DOHH2 (cell line): Measurements from ENCODE around the gene RASGRF1.

Experiments
- H3F3A ChIP-seq: fragments of 200-600 bp; sonication (generic), shearing (Covaris generic); 2 replicates; pipeline ENCODE4 v1.6.0; 2016; ENCODE audit warnings: antibody characterized with exemption, mild to moderate bottlenecking; ENCODE audit not compliant: control insufficient read depth, insufficient read depth
- H3K27ac ChIP-seq: fragments of 200-600 bp; sonication (generic); 2 replicates; pipeline ENCODE4 v1.5.1; 2014; ENCODE audit warnings: low read depth, mild to moderate bottlenecking, low read length, moderate library complexity
- H3K27me3 ChIP-seq: fragments of 200-600 bp; sonication (generic); 2 replicates; pipeline ENCODE4 v1.6.1; 2014; ENCODE audit warnings: mild to moderate bottlenecking, low read length, mixed read lengths; ENCODE audit not compliant: control insufficient read depth
- H3K36me3 ChIP-seq: fragments of 200-600 bp; sonication (generic); 2 replicates; pipeline ENCODE4 v1.6.1; 2014; ENCODE audit warnings: mild to moderate bottlenecking, low read length, moderate library complexity, mixed read lengths; ENCODE audit not compliant: control insufficient read depth
- H3K4me1 ChIP-seq: fragments of 200-600 bp; sonication (generic); 2 replicates; pipeline ENCODE4 v1.6.1; 2014; ENCODE audit warnings: mild to moderate bottlenecking, low read length, mixed read lengths; ENCODE audit not compliant: control insufficient read depth
- H3K4me2 ChIP-seq: fragments of 200-600 bp; sonication (generic); 2 replicates; pipeline ENCODE4 v1.6.0; 2014; ENCODE audit warnings: mild to moderate bottlenecking, low read length, moderate library complexity
- H3K4me3 ChIP-seq: fragments of 200-600 bp; sonication (generic); 2 replicates; pipeline ENCODE4 v1.5.1; 2014; ENCODE audit warnings: mild to moderate bottlenecking, low read length, mixed read lengths
- H3K79me2 ChIP-seq: fragments of 200-600 bp; sonication (generic); 2 replicates; pipeline ENCODE4 v1.6.1; 2014; ENCODE audit warnings: mild to moderate bottlenecking, low read length, mixed read lengths; ENCODE audit not compliant: control insufficient read depth
- H3K9me2 ChIP-seq: fragments of 200-600 bp; sonication (generic); replicated peaks from 2 replicates; pipeline ENCODE4 v1.6.1; 2014; ENCODE audit warnings: mild to moderate bottlenecking, low read length, mixed read lengths; ENCODE audit not compliant: control insufficient read depth
- H3K9me3 ChIP-seq: fragments of 200-600 bp; sonication (generic); 2 replicates; pipeline ENCODE4 v1.6.1; 2014; ENCODE audit warnings: antibody characterized with exemption, low read length, mixed read lengths; ENCODE audit not compliant: control insufficient read depth, insufficient read depth
- H4K20me1 ChIP-seq: fragments of 200-600 bp; sonication (generic); 2 replicates; pipeline ENCODE4 v1.6.0; 2014; ENCODE audit warnings: low read depth, mild to moderate bottlenecking, antibody characterized with exemption, low read length, moderate library complexity; ENCODE audit not compliant: control insufficient read depth, insufficient read depth
- EZH2phosphoT487 ChIP-seq: fragments of 200-600 bp; sonication (generic); IDR thresholded peaks from 2 replicates; pipeline ENCODE4 v1.6.1; 2017; ENCODE audit warnings: borderline replicate concordance, mild to moderate bottlenecking, antibody characterized with exemption, low read length, moderate library complexity, mixed read lengths
- TF ChIP-seq, protein P1 (sequence below): fragments of 200-600 bp; sonication (generic); IDR thresholded peaks from one replicate; pipeline ENCODE4 v1.5.1; 2014; ENCODE audit warnings: antibody characterized with exemption, mild to moderate bottlenecking, low read depth, low read length; ENCODE audit not compliant: poor library complexity, severe bottlenecking

RASGRF1 gene

GRCh38 chr15:78947506-78947905 lies 143.1 kb downstream of the RASGRF1 start:
- peaks cover 5% of the 10 kb centered on the region for H3F3A ChIP-seq
- TF ChIP-seq, protein P1, sequence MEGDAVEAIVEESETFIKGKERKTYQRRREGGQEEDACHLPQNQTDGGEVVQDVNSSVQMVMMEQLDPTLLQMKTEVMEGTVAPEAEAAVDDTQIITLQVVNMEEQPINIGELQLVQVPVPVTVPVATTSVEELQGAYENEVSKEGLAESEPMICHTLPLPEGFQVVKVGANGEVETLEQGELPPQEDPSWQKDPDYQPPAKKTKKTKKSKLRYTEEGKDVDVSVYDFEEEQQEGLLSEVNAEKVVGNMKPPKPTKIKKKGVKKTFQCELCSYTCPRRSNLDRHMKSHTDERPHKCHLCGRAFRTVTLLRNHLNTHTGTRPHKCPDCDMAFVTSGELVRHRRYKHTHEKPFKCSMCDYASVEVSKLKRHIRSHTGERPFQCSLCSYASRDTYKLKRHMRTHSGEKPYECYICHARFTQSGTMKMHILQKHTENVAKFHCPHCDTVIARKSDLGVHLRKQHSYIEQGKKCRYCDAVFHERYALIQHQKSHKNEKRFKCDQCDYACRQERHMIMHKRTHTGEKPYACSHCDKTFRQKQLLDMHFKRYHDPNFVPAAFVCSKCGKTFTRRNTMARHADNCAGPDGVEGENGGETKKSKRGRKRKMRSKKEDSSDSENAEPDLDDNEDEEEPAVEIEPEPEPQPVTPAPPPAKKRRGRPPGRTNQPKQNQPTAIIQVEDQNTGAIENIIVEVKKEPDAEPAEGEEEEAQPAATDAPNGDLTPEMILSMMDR: no peak
- TF ChIP-seq EZH2phosphoT487: no peak
- no peaks in the 10 kb centered on the region for H3K9me3 ChIP-seq
- H4K20me1 ChIP-seq: no peaks in the 10 kb centered on the region
- H3K4me1 ChIP-seq: peaks cover 31% of the 10 kb centered on the region
- H3K36me3 ChIP-seq: peaks cover 23% of the 10 kb centered on the region
- H3K79me2 ChIP-seq: peaks cover 25% of the 10 kb centered on the region
- H3K4me3 ChIP-seq: no peak overlapping the region
- no peak overlapping the region for H3K27ac ChIP-seq
- H3K27me3 ChIP-seq: no peaks in the 10 kb centered on the region; the same call in 1 of the 2 replicates
- H3K9me2 ChIP-seq: no peaks in the 10 kb centered on the region
- H3K4me2 ChIP-seq: no peak overlapping the region

DNA sequence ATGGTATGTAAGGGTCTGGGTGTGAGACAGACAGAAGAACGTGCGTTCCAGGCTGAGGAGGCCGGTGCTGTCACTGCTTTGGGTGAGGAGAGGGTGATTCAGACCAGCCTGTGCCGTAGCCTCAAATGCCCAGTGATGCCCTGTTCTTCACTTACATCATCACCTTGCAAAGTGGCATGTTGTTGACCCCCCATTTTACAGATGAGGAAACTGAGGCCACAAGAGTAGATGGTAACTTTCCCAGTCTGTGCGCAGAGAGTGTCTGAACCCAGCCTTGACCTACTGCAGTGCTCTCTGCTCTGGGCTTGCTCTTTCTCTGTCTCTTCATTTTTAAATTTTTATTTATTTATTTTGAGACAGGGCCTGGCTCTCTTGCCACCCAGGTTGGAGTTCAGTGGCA lies 144.1 kb downstream of the RASGRF1 start:
- peaks cover 27% of the 10 kb centered on the region for H3K36me3 ChIP-seq
- no peaks in the 10 kb centered on the region for H3K9me3 ChIP-seq
- no peaks in the 10 kb centered on the region for H4K20me1 ChIP-seq
- H3K4me3 ChIP-seq: no peak overlapping the region
- peaks cover 33% of the 10 kb centered on the region for H3K4me1 ChIP-seq
- no peaks in the 10 kb centered on the region for H3K9me2 ChIP-seq
- no peak for TF ChIP-seq EZH2phosphoT487
- TF ChIP-seq, protein P1: no peak
- no peak overlapping the region for H3K27ac ChIP-seq
- peaks cover 12% of the 10 kb centered on the region for H3F3A ChIP-seq
- H3K79me2 ChIP-seq: peaks cover 31% of the 10 kb centered on the region
- no peaks in the 10 kb centered on the region; the same call in 1 of the 2 replicates for H3K27me3 ChIP-seq
- no peak overlapping the region for H3K4me2 ChIP-seq

DNA sequence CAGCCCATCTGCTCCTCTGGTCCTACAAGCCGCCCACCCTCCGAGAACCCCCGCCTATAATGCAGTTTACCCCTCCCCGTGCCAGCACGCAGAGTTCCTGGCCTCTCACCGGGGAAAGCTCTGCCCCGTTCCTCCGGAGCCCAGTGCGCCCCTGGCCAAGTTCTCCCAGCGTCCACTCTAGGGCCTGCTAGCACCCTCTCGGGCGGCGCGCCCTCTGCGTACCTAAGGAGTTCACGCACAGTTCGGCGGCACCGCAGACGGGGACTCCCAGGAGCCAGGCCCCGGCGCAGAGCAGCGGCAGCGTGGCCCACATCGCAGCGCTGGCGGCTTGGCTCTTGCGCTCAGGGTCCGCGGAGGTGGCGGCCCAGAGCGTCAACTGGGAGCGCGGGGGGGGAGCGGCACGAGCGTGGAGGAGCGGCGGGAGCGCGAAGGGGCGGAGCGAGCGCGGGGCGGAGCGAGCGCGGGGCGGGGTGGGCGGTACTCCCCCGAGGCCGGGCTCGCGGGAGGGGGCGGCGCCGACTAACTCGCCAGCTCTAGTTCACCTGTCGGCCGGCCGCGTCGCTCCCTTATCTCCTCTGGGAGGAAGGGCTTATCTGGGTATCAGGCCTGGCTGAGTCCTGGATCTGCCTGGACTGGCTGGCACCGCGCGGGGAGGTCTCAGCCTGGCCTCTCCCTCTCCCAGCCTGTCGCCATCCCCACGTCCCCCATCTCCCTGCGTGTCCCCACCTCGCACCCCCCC lies 145.7 kb downstream of the RASGRF1 start, which contains the start of gene CTSH:
CTSH (minus strand) TSS at position 378 of the 739 bp plus-strand sequence; CDS start at position 313, 65 bp downstream.
- Histone ChIP-seq H3K27ac (peak within 1 kb of the TSS; percentile 97), H4K20me1 (no peaks in the 10 kb centered on the region), H3K4me1 (peaks cover 36% of the 10 kb centered on the region), H3K79me2 (peaks cover 44% of the 10 kb centered on the region), H3K36me3 (peaks cover 38% of the 10 kb centered on the region), H3K9me3 (no peaks in the 10 kb centered on the region), H3K4me2 (peak within 1 kb of the TSS; percentile 96), H3K27me3 (no peaks in the 10 kb centered on the region; the same call in 1 of the 2 replicates), H3K4me3 (peak within 1 kb of the TSS; percentile 99), H3K9me2 (no peaks in the 10 kb centered on the region), H3F3A (peaks cover 23% of the 10 kb centered on the region)
- TF ChIP-seq EZH2phosphoT487: no peak
- TF ChIP-seq, protein P1: no peak
